Fibroblast of skin of left biceps (primary cell): ENCODE measurements around the gene OR2B2.
"Not testable (repeated sequence)": the region's sequence is repeated elsewhere in the genome, so short reads cannot be mapped to it uniquely, and the experiment has no call there.

Source experiments
- DNase-seq, 2 experiments: peaks; one replicate each; pipeline ENCODE4 v3.0.0-alpha.2; 2013; ENCODE audit warnings: low read depth in 2 of 2

OR2B2 gene

GRCh38 chr6:27911956-27912446 is at the start of gene OR2B2:
TSS of gene OR2B2 (minus strand) at chr6:27912396. CDS start at chr6:27912319, 77 bp downstream.
- DNase-seq: no peak

- no peak for DNase-seq
These were observed 45.3 kb upstream of the OR2B2 start for GRCh38 chr6:27957516-27957915.

- no peak for DNase-seq
These were observed 44.7 kb upstream of the OR2B2 start, which contains the start of gene OR2B6 for GRCh38 chr6:27956941-27957340. TSS of gene OR2B6 (plus strand) at chr6:27957241. CDS start at chr6:27957241, 0 bp downstream.

- no peak for DNase-seq
These were observed 38.8 kb upstream of the OR2B2 start for GRCh38 chr6:27951040-27951439.

- DNase-seq: no peak
These were observed 36.0 kb upstream of the OR2B2 start for GRCh38 chr6:27948237-27948636.

GRCh38 chr6:27943072-27943471 is 30.9 kb upstream of the OR2B2 start:
- not testable (repeated sequence) for DNase-seq

GRCh38 chr6:27940766-27941165 is 28.6 kb upstream of the OR2B2 start:
- no peak for DNase-seq

- DNase-seq: no peak
These were observed 19.0 kb upstream of the OR2B2 start for GRCh38 chr6:27931209-27931608.

- DNase-seq: not testable (repeated sequence)
These were observed 17.7 kb upstream of the OR2B2 start for GRCh38 chr6:27929930-27930329.

GRCh38 chr6:27928041-27928440 is 15.8 kb upstream of the OR2B2 start:
- not testable (repeated sequence) for DNase-seq

GRCh38 chr6:27924179-27924578 is 12.0 kb upstream of the OR2B2 start:
- no peak for DNase-seq

GRCh38 chr6:27922949-27923348 is 10.8 kb upstream of the OR2B2 start:
- DNase-seq: no peak

- no peak for DNase-seq
These were observed 4.2 kb downstream of the OR2B2 start for GRCh38 chr6:27908017-27908416.

GRCh38 chr6:27902335-27903314 is 9.6 kb downstream of the OR2B2 start:
- no peak for DNase-seq

GRCh38 chr6:27901801-27902200 is 10.4 kb downstream of the OR2B2 start:
- no peak for DNase-seq

GRCh38 chr6:27900197-27900596 is 12.0 kb downstream of the OR2B2 start:
- not testable (repeated sequence) for DNase-seq

GRCh38 chr6:27899543-27899942 is 12.7 kb downstream of the OR2B2 start:
- DNase-seq: no peak

GRCh38 chr6:27897580-27898206 is 14.5 kb downstream of the OR2B2 start:
- DNase-seq: no peak

GRCh38 chr6:27896398-27896796 is 15.8 kb downstream of the OR2B2 start:
- no peak for DNase-seq

- DNase-seq: peak in 1 of 2 experiments; percentile 55
These were observed 17.1 kb downstream of the OR2B2 start for GRCh38 chr6:27894839-27895762.
